NCI-H2196 treated with DMSO at 0.1 percent for 48 hours (cell line): ENCODE results near the gene NOC4L.
A peak's percentile ranks its signal among the peaks of the same experiment; 100 is the strongest.
"Not testable (repeated sequence)": the region's sequence is repeated elsewhere in the genome, so short reads cannot be mapped to it uniquely, and the experiment has no call there.

Experiments used
- DNase-seq: peaks from one replicate; lab custom pipeline; 2025; ENCODE audit not compliant: unreplicated experiment; lab: John Stamatoyannopoulos, UW

The NOC4L gene

GRCh38 chr12:132123970-132124765 lies 20.1 kb upstream of the NOC4L start:
- DNase-seq = no peak

DNA sequence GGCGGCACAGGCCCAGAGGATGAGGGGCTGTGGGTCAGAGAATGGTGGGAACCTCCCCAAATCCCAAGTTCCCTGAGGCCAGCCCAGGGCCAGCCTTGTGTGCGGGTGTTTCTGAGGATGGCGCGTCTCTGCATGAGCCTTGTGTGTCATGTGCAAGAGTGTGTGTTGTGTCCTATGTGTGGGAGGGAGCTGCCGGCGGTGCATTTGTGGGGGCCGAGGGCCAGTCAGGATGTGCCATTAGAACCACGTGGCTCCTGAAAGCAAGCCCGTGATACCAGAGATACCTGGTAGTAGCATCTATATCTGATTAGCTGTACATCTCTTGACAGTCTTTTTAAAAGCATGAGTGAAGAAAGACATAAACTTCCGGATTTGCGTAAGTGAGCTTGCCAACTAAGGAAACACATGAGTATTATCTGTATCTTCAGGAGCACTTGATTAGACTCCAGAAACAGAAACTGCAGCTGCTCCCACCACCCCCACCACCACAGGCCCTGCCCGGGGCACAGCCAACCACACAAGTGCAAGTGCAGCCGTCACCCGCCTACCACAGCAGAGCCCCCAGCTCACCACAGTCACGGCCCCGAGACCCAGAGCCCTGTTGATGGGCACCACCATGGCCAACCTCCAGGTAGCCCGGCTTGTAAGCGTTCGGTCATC lies 19.4 kb upstream of the NOC4L start:
- no peak for DNase-seq

- DNase-seq = no peak
These were observed 18.5 kb upstream of the NOC4L start for GRCh38 chr12:132125736-132126135.

- no peak for DNase-seq
These were observed 17.2 kb upstream of the NOC4L start for GRCh38 chr12:132127041-132127440.

GRCh38 chr12:132129007-132129406 lies 15.2 kb upstream of the NOC4L start:
- no peak for DNase-seq

- DNase-seq = no peak
These were observed 13.6 kb upstream of the NOC4L start for GRCh38 chr12:132130690-132131089.

DNA sequence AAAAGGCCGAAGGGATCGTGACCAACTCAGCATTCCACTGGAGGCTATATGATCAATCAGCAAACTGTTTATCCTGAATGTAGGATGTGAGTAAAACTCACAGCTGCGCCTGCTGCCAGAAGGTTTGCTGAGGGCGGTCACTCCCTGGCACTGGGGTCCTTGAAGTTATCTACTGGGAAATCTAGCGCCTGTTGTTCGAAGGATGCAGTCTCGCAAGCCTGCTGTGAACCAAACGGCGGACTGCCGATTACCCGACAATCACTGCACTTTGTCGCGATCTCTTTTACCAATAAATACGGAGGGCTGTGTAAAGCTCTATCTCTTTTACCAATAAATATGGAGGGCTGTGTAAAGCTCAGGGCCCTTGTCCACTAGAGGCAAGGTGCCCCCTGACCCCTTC lies 13.0 kb upstream of the NOC4L start:
- DNase-seq = no peak

- DNase-seq = no peak
These were observed 12.3 kb upstream of the NOC4L start for GRCh38 chr12:132131952-132132351.

GRCh38 chr12:132132609-132133430 lies 11.4 kb upstream of the NOC4L start:
- no peak for DNase-seq

GRCh38 chr12:132133952-132134652 lies 10.2 kb upstream of the NOC4L start:
- peak; percentile 33 for DNase-seq

DNA sequence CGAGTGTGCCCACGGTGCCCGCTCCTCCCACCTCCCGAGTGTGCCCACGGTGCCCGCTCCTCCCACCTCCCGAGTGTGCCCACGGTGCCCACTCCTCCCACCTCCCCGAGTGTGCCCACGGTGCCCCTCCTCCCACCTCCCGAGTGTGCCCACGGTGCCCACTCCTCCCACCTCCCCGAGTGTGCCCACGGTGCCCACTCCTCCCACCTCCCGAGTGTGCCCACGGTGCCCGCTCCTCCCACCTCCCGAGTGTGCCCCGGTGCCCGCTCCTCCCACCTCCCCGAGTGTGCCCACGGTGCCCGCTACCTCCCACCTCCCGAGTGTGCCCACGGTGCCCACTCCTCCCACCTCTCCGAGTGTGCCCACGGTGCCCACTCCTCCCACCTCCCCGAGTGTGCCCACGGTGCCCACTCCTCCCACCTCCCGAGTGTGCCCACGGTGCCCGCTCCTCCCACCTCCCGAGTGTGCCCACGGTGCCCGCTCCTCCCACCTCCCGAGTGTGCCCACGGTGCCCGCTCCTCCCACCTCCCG lies 9.5 kb upstream of the NOC4L start:
- DNase-seq = not testable (repeated sequence)

- DNase-seq = not testable (repeated sequence)
These were observed 8.0 kb upstream of the NOC4L start for GRCh38 chr12:132136226-132136625.

DNA sequence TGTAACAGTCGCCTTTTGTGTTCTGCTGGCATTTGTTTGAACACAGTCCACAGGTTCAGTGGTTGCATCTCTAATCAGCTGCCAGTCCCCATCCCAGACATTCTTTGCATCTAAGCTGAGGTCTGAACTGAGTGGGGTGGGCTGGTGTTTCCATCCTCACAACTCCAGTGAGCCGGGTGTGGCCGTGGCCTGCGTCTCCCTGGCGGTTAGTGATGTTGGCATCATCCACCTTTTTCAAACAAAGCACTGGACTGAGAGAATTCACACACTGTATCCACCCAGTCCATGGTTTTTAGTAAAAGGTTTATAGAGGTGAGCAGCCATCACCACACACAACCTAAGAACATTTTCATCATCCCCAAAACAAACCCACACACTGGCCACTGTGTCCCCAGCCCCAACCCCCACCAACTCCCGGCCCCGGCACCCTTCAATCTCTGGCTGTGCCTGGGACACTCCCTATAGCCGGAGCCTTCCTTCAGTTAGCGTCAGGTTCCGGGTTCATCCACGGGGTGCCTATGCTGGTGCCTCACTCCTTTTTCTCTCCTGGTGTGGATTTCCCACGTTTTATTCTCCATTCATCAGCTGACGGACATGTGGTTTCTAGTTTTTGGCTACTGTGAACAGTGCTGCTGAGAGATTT lies 6.7 kb upstream of the NOC4L start:
- no peak for DNase-seq

GRCh38 chr12:132138941-132139871 lies 5.1 kb upstream of the NOC4L start:
- DNase-seq = no peak

GRCh38 chr12:132139912-132140311 lies 4.3 kb upstream of the NOC4L start:
- DNase-seq = no peak

GRCh38 chr12:132140501-132140900 lies 3.8 kb upstream of the NOC4L start:
- DNase-seq = no peak

DNA sequence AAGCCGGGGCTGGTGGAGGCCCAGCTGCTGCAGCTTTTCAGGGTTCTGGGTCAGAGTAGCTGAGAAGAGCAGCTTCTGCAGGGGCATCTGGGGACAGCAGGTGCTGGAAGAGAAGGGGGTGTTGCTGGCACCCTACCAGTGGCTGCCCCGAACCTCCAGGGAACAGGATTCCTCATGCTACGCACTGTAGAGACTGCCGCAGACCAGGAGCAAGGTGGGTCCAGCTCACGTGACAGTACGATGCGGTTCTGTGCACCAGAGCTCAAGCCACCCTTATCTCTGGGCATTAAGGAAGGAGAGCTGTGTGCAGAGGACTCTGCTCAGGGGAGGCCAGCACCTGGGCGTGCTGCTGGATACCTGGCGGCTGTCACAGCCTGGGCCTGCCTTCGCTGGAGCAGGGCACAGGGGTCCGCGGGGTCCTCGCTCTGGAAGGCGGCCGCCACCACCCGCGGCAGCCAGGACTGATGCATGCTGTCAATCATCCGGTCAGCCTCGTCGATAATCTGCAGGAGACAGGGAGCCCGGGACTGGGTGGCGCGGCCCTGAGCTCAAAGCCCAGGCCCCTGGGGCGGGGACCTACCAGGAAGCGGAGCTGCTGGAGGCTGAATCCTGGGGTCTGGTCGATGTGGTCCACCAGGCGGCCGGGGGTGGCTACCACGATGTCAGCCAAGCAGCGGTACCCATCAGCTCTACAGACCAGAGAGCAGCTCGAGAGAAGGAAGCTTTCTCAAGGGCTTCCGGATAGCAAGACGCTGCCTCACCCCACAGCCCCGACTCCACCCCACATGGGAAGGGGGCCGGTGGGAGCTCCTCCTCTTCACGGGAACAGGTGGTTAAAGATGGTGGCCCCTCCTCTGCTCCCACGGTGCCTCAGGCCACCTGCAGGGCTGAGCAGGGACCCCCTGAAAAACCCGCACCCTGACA lies 3.1 kb upstream of the NOC4L start:
- no peak for DNase-seq

DNA sequence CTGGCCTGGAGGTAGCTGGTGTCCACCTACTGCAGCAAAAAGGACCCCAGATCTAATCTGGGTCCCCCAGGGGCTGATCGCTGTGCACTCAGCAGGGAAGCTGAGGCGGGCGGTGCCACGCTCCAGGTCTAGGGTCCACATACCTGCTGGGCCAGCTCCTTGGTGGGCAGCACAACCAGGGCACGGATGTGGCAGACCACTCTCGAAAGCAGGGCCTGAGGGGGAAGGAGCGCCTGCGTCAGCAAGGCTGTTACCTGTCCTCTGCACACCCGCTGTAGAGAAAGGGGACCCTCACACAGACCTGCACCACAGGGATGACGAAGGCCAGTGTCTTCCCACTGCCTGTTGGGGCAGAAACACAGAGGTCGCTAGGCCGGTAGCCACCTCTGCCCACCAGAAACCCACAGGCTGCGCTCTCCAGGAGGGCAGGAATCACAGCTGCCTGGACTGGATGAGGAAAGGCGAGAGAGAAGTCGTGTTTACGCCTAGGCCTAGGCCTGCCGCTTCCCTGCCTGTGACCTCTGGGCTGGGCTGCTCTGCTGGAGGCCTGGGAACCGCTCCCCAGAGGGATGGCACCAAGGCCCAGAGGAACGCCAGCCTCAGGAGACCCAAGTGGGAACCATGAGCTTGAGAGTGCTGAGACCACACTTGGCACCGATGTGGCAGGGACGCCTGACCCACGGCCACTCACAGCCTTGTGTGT lies 2.1 kb upstream of the NOC4L start:
- no peak for DNase-seq
